ENCODE measurements around the gene C5. TPM values are rescaled to one million over a fixed set of nuclear protein-coding genes. Genes with fewer than 3 reads are reported as not detected.

Gene C5
- total RNA-seq, 3 donors from 2014 or later (not counting 1 experiment from before 2014, with no cell fraction given), result 1.5 to 2.0 (median 1.5) TPM

- Histone ChIP-seq H3K27me3 (ENCODE audit: control insufficient read depth, insufficient read depth, low read length) (no peaks in the 10 kb centered on the region), H3K4me3 (ENCODE audit: low read length) (no peak overlapping the region), H3K36me3 (ENCODE audit: control insufficient read depth, insufficient read depth, low read length) (no peaks in the 10 kb centered on the region), H3K27ac (ENCODE audit: low read length) (no peak overlapping the region), H3K4me1 (ENCODE audit: control insufficient read depth, insufficient read depth, low read length) (peaks cover 68% of the 10 kb centered on the region), H3K9me3 (ENCODE audit: control insufficient read depth, insufficient read depth, low read length) (no peaks in the 10 kb centered on the region)
- Mint-ChIP-seq H3K36me3 (no peaks in the 10 kb centered on the region), H3K27me3 (ENCODE audit: low read depth in 2 of 2) (no peaks in the 10 kb centered on the region), H3K4me1 (peaks cover 49 to 60% of the 10 kb centered on the region in 2 donors), H3K4me3 (no peak overlapping the region), H3K9me3 (no peaks in the 10 kb centered on the region), H3K27ac (no peak overlapping the region)
- TF ChIP-seq CTCF (IDR thresholded peaks at IDR 0.05), result no peak
- intact Hi-C loops (cut with micrococcal nuclease), result no loop called here
- 42% methylated on average over 3 of the region's 3 CpGs for WGBS (ENCODE audit: insufficient coverage)
- no peak for ATAC-seq
- peak in 1 of 2 donors; percentile 28 for DNase-seq
These were observed 115.8 kb downstream of the C5 start for GRCh38 chr9:120934281-120934680.

GRCh38 chr9:120933310-120934055 lies 116.6 kb downstream of the C5 start:
- peaks cover 51 to 64% of the 10 kb centered on the region in 2 donors for H3K4me1 Mint-ChIP-seq
- no peak for TF ChIP-seq CTCF (IDR thresholded peaks at IDR 0.05)
- WGBS (ENCODE audit: insufficient coverage), result 82% methylated on average over 8 of the region's 8 CpGs
- peak overlapping the region; percentile 99 for H3K27ac ChIP-seq (ENCODE audit: low read length)
- H3K4me3 Mint-ChIP-seq, result no peak overlapping the region
- no peaks in the 10 kb centered on the region for H3K9me3 ChIP-seq (ENCODE audit: control insufficient read depth, insufficient read depth, low read length)
- no peaks in the 10 kb centered on the region for H3K9me3 Mint-ChIP-seq
- H3K27me3 Mint-ChIP-seq (ENCODE audit: low read depth in 2 of 2), result no peaks in the 10 kb centered on the region
- H3K36me3 Mint-ChIP-seq, result no peaks in the 10 kb centered on the region
- DNase-seq (peak in 1 of 2 donors; percentile 46), ATAC-seq (no peak)
- no peak overlapping the region for H3K4me3 ChIP-seq (ENCODE audit: low read length)
- intact Hi-C loops (cut with micrococcal nuclease), result no loop called here
- no peaks in the 10 kb centered on the region for H3K36me3 ChIP-seq (ENCODE audit: control insufficient read depth, insufficient read depth, low read length)
- peak overlapping the region; percentile 66 to 99 for H3K27ac Mint-ChIP-seq
- no peaks in the 10 kb centered on the region for H3K27me3 ChIP-seq (ENCODE audit: control insufficient read depth, insufficient read depth, low read length)
- peaks cover 71% of the 10 kb centered on the region for H3K4me1 ChIP-seq (ENCODE audit: control insufficient read depth, insufficient read depth, low read length)

GRCh38 chr9:120932086-120932823 lies 117.8 kb downstream of the C5 start:
- H3K27ac Mint-ChIP-seq, result peak overlapping the region; percentile 98 to 99
- H3K27me3 Mint-ChIP-seq (ENCODE audit: low read depth in 2 of 2), result no peaks in the 10 kb centered on the region
- Histone ChIP-seq H3K4me3 (ENCODE audit: low read length) (no peak overlapping the region), H3K9me3 (ENCODE audit: control insufficient read depth, insufficient read depth, low read length) (no peaks in the 10 kb centered on the region), H3K36me3 (ENCODE audit: control insufficient read depth, insufficient read depth, low read length) (no peaks in the 10 kb centered on the region), H3K27me3 (ENCODE audit: control insufficient read depth, insufficient read depth, low read length) (no peaks in the 10 kb centered on the region), H3K4me1 (ENCODE audit: control insufficient read depth, insufficient read depth, low read length) (peaks cover 84% of the 10 kb centered on the region), H3K27ac (ENCODE audit: low read length) (peak overlapping the region; percentile 99)
- 69% methylated on average over 6 of the region's 6 CpGs for WGBS (ENCODE audit: insufficient coverage)
- no peak for TF ChIP-seq CTCF (IDR thresholded peaks at IDR 0.05)
- H3K36me3 Mint-ChIP-seq, result no peaks in the 10 kb centered on the region
- no peaks in the 10 kb centered on the region for H3K9me3 Mint-ChIP-seq
- ATAC-seq (no peak), DNase-seq (peak in 1 of 2 donors; percentile 46)
- intact Hi-C loops (cut with micrococcal nuclease), result no loop called here
- peak overlapping the region; percentile 90 for H3K4me3 Mint-ChIP-seq
- peaks cover 64 to 76% of the 10 kb centered on the region in 2 donors for H3K4me1 Mint-ChIP-seq

Data from natural killer cell (primary cell).